Left ventricle myocardium inferior (tissue), 1 donor: ENCODE data around the gene CACNB1. TPM values are rescaled to one million over a fixed set of nuclear protein-coding genes. Genes with fewer than 3 reads are reported as not detected.

Experiments
- DNase-seq: peaks from one replicate; pipeline ENCODE4 v3.0.0-alpha.2; 2020
- H3K27ac ChIP-seq: fragments of 200-600 bp; replicated peaks from 2 replicates; pipeline ENCODE4 v1.8.0; 2021
- H3K27me3 ChIP-seq: fragments of 200-600 bp; 2 replicates; pipeline ENCODE4 v1.8.0; 2021; ENCODE audit warnings: low read depth
- H3K36me3 ChIP-seq: fragments of 200-600 bp; 2 replicates; pipeline ENCODE4 v1.8.0; 2021
- H3K4me1 ChIP-seq: fragments of 200-600 bp; 2 replicates; pipeline ENCODE4 v1.8.0; 2021
- H3K4me3 ChIP-seq: fragments of 200-600 bp; 2 replicates; pipeline ENCODE4 v1.8.0; 2021; ENCODE audit warnings: mild to moderate bottlenecking, moderate library complexity
- H3K9me3 ChIP-seq: fragments of 200-600 bp; replicated peaks from 2 replicates; pipeline ENCODE4 v1.8.0; 2021
- CTCF ChIP-seq: fragments of 200-600 bp; IDR thresholded peaks from 2 replicates; pipeline ENCODE4 v1.8.0; 2021; ENCODE audit warnings: antibody characterized with exemption, mild to moderate bottlenecking, borderline replicate concordance
- intact Hi-C: fragments of 100-400 bp; cut with micrococcal nuclease; formaldehyde crosslinking; loops from one replicate; pipeline ENCODE4 v1.11.0; 2022
- total RNA-seq: library from RNA; stranded (reverse); fragmentation: NEBNext Ultra II Directional; extraction: Animal tissue kit (Norgen Biotek cat#: 25700); gene quantifications from one replicate; pipeline ENCODE4 v1.2.1, GENCODE V29; 2021
- donor health status: DM: no; HTN: yes; CAD: no; lungs with severe emphysema.

Gene CACNB1
- total RNA-seq, 1 donor from 2014 or later: 3.7 TPM

GRCh38 chr17:39141915-39142664 is 55.4 kb downstream of the CACNB1 start:
- peak overlapping the region; percentile 88 for H3K27ac ChIP-seq
- intact Hi-C loops: loop anchor here (10.0 kb wide), 1 partner anchor 67 kb away; no protein-coding TSS in a partner anchor

GRCh38 chr17:39141294-39141693 is 56.2 kb downstream of the CACNB1 start:
- Histone ChIP-seq H3K4me3 (no peak overlapping the region), H3K36me3 (no peaks in the 10 kb centered on the region), H3K27ac (no peak overlapping the region), H3K4me1 (peaks cover 42% of the 10 kb centered on the region), H3K27me3 (no peaks in the 10 kb centered on the region), H3K9me3 (peaks cover 6% of the 10 kb centered on the region)
- no peak for DNase-seq
- intact Hi-C loops: loop anchor here (10.0 kb wide), 1 partner anchor 66 kb away; no protein-coding TSS in a partner anchor
- no peak for TF ChIP-seq CTCF

More at GRCh38 chr17:39141915-39142664, 55.4 kb downstream of the CACNB1 start:
- no peak overlapping the region for H3K4me3 ChIP-seq
- no peak for DNase-seq
- peaks cover 6% of the 10 kb centered on the region for H3K9me3 ChIP-seq
- no peaks in the 10 kb centered on the region for H3K36me3 ChIP-seq
- peaks cover 2% of the 10 kb centered on the region for H3K27me3 ChIP-seq
- H3K4me1 ChIP-seq: peaks cover 40% of the 10 kb centered on the region
- no peak for TF ChIP-seq CTCF

GRCh38 chr17:39139561-39139960 is 57.9 kb downstream of the CACNB1 start:
- intact Hi-C loops: no loop called here
- peaks cover 6% of the 10 kb centered on the region for H3K9me3 ChIP-seq
- peaks cover 33% of the 10 kb centered on the region for H3K4me1 ChIP-seq
- H3K36me3 ChIP-seq: no peaks in the 10 kb centered on the region
- H3K4me3 ChIP-seq: no peak overlapping the region
- TF ChIP-seq CTCF: no peak
- H3K27ac ChIP-seq: peak overlapping the region; percentile 71
- no peaks in the 10 kb centered on the region for H3K27me3 ChIP-seq
- DNase-seq: no peak

- DNase-seq: no peak
- peaks cover 6% of the 10 kb centered on the region for H3K9me3 ChIP-seq
- no peak for TF ChIP-seq CTCF
- H3K36me3 ChIP-seq: no peaks in the 10 kb centered on the region
- H3K27me3 ChIP-seq: no peaks in the 10 kb centered on the region
- peak overlapping the region; percentile 71 for H3K27ac ChIP-seq
- H3K4me3 ChIP-seq: no peak overlapping the region
- peaks cover 29% of the 10 kb centered on the region for H3K4me1 ChIP-seq
- intact Hi-C loops: no loop called here
Observed at GRCh38 chr17:39139161-39139511, 58.3 kb downstream of the CACNB1 start.

GRCh38 chr17:39138431-39139160 is 58.9 kb downstream of the CACNB1 start:
- H3K9me3 ChIP-seq: peaks cover 6% of the 10 kb centered on the region
- intact Hi-C loops: no loop called here
- no peaks in the 10 kb centered on the region for H3K27me3 ChIP-seq
- H3K4me3 ChIP-seq: no peak overlapping the region
- H3K36me3 ChIP-seq: no peaks in the 10 kb centered on the region
- H3K27ac ChIP-seq: peak overlapping the region; percentile 71
- TF ChIP-seq CTCF: no peak
- no peak for DNase-seq
- peaks cover 23% of the 10 kb centered on the region for H3K4me1 ChIP-seq
